ENCODE data around the gene POPDC3. TPM values are rescaled to one million over a fixed set of nuclear protein-coding genes. Genes with fewer than 3 reads are reported as not detected.
A peak's percentile ranks its signal among the peaks of the same experiment; 100 is the strongest.

The POPDC3 gene
- total RNA-seq, 1 donor from 2014 or later, result 10.9 TPM

DNA sequence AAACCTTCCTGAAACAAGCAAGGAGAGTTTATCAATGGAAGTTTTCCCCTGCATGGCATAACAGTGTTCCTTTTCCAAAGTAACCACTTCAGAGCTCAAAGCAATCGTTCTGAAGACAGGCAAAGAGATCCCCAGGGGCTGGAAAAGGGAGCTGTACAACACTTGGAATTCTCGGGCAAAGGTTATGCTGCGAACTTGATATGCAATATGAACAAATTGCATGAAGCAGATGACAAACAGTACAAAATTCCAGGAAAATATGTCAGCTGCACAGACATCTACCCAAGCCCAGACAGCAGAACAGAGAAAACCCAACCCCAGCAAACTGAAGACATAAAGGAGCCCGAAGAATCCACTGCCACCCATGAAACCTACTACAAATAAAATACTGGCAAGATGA lies 18.4 kb downstream of the POPDC3 start:
- peak overlapping the region; percentile 45 for H3K27ac Mint-ChIP-seq (ENCODE audit: unreplicated experiment)
- no peaks in the 10 kb centered on the region for H3K36me3 Mint-ChIP-seq (ENCODE audit: unreplicated experiment)
- H3K27me3 Mint-ChIP-seq (ENCODE audit: unreplicated experiment), result no peaks in the 10 kb centered on the region
- DNase-seq, result no peak
- TF ChIP-seq, protein P1, sequence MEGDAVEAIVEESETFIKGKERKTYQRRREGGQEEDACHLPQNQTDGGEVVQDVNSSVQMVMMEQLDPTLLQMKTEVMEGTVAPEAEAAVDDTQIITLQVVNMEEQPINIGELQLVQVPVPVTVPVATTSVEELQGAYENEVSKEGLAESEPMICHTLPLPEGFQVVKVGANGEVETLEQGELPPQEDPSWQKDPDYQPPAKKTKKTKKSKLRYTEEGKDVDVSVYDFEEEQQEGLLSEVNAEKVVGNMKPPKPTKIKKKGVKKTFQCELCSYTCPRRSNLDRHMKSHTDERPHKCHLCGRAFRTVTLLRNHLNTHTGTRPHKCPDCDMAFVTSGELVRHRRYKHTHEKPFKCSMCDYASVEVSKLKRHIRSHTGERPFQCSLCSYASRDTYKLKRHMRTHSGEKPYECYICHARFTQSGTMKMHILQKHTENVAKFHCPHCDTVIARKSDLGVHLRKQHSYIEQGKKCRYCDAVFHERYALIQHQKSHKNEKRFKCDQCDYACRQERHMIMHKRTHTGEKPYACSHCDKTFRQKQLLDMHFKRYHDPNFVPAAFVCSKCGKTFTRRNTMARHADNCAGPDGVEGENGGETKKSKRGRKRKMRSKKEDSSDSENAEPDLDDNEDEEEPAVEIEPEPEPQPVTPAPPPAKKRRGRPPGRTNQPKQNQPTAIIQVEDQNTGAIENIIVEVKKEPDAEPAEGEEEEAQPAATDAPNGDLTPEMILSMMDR (IDR thresholded peaks at IDR 0.05; ENCODE audit: partially characterized antibody, unreplicated experiment), result no peak
- no peak overlapping the region for H3K4me3 Mint-ChIP-seq (ENCODE audit: unreplicated experiment)
- peaks cover 2% of the 10 kb centered on the region for H3K9me3 Mint-ChIP-seq (ENCODE audit: unreplicated experiment)
- H3K4me1 Mint-ChIP-seq (ENCODE audit: low read depth, unreplicated experiment), result peaks cover 32% of the 10 kb centered on the region

GRCh38 chr6:105153676-105154075 lies 26.1 kb downstream of the POPDC3 start:
- DNase-seq, result no peak
- no peaks in the 10 kb centered on the region for H3K4me1 Mint-ChIP-seq (ENCODE audit: low read depth, unreplicated experiment)
- peaks cover 4% of the 10 kb centered on the region for H3K36me3 Mint-ChIP-seq (ENCODE audit: unreplicated experiment)
- TF ChIP-seq, protein P1 (IDR thresholded peaks at IDR 0.05; ENCODE audit: partially characterized antibody, unreplicated experiment), result no peak
- H3K9me3 Mint-ChIP-seq (ENCODE audit: unreplicated experiment), result no peaks in the 10 kb centered on the region
- no peak overlapping the region for H3K27ac Mint-ChIP-seq (ENCODE audit: unreplicated experiment)
- H3K27me3 Mint-ChIP-seq (ENCODE audit: unreplicated experiment), result no peaks in the 10 kb centered on the region
- no peak overlapping the region for H3K4me3 Mint-ChIP-seq (ENCODE audit: unreplicated experiment)

GRCh38 chr6:105152880-105153279 lies 26.9 kb downstream of the POPDC3 start:
- no peak overlapping the region for H3K4me3 Mint-ChIP-seq (ENCODE audit: unreplicated experiment)
- peaks cover 4% of the 10 kb centered on the region for H3K36me3 Mint-ChIP-seq (ENCODE audit: unreplicated experiment)

DNA sequence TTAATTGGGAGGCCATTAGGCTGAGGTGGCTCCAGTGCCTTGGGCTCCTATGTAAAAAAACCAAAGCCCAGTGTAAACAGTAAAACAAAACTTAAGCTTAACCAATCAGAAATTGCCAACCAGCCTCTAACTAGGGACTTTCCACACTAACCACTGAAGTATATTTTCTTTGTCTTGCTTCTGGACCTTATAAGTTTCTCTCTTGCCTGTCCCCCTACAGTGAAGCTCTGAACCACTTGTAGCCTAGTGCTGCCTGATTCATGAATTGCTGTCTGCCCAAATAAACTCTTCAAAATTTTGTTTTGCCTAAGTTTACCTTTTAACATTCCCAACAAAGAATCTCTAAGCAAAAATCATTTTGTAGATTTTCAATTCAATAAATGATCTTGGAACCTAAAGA lies 28.2 kb downstream of the POPDC3 start:
- TF ChIP-seq, protein P1 (IDR thresholded peaks at IDR 0.05; ENCODE audit: partially characterized antibody, unreplicated experiment), result no peak
- no peaks in the 10 kb centered on the region for H3K4me1 Mint-ChIP-seq (ENCODE audit: low read depth, unreplicated experiment)
- H3K4me3 Mint-ChIP-seq (ENCODE audit: unreplicated experiment), result no peak overlapping the region

More at GRCh38 chr6:105152880-105153279, 26.9 kb downstream of the POPDC3 start:
- H3K4me1 Mint-ChIP-seq (ENCODE audit: low read depth, unreplicated experiment), result no peaks in the 10 kb centered on the region
- no peaks in the 10 kb centered on the region for H3K27me3 Mint-ChIP-seq (ENCODE audit: unreplicated experiment)
- H3K27ac Mint-ChIP-seq (ENCODE audit: unreplicated experiment), result no peak overlapping the region
- TF ChIP-seq, protein P1 (IDR thresholded peaks at IDR 0.05; ENCODE audit: partially characterized antibody, unreplicated experiment), result no peak
- no peaks in the 10 kb centered on the region for H3K9me3 Mint-ChIP-seq (ENCODE audit: unreplicated experiment)
- no peak for DNase-seq

DNA sequence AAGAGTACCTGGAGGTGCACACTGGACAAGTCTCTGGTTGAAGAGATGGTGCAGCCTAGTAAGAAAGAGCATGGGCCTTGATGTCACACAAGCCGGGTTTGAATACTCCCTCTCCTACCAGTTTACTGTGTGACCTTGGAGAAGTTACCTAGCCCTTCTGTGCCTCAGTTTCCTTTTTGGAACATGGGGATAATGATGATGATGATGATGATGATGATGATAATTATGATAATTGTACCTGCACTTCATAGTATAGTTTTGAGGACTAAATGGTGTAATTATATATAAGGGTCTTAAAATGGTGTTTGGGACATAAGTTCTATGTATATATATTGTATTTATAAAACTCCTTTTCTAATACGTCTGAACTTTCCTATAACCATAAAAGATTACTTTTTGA lies 41.7 kb downstream of the POPDC3 start:
- Mint-ChIP-seq H3K4me3 (ENCODE audit: unreplicated experiment) (peak overlapping the region; percentile 87), H3K27me3 (ENCODE audit: unreplicated experiment) (peaks cover 2% of the 10 kb centered on the region), H3K27ac (ENCODE audit: unreplicated experiment) (peak overlapping the region; percentile 88), H3K36me3 (ENCODE audit: unreplicated experiment) (no peaks in the 10 kb centered on the region), H3K4me1 (ENCODE audit: low read depth, unreplicated experiment) (peaks cover 8% of the 10 kb centered on the region), H3K9me3 (ENCODE audit: unreplicated experiment) (peaks cover 6% of the 10 kb centered on the region)
- TF ChIP-seq, protein P1 (IDR thresholded peaks at IDR 0.05; ENCODE audit: partially characterized antibody, unreplicated experiment), result no peak
- DNase-seq, result no peak

More for the DNA sequence above, 28.2 kb downstream of the POPDC3 start:
- Mint-ChIP-seq H3K9me3 (ENCODE audit: unreplicated experiment) (no peaks in the 10 kb centered on the region), H3K27me3 (ENCODE audit: unreplicated experiment) (no peaks in the 10 kb centered on the region), H3K36me3 (ENCODE audit: unreplicated experiment) (peaks cover 4% of the 10 kb centered on the region), H3K27ac (ENCODE audit: unreplicated experiment) (no peak overlapping the region)
- no peak for DNase-seq

Data from glutamatergic neuron (in vitro differentiated cells).